Activated naive CD8-positive, alpha-beta T cell treated with anti-CD3 and anti-CD28 coated beads, Interleukin-2, amount 10 ng/mL, durations not matched to agents 7 days and 5 days (primary cell): ENCODE results near the gene SEC61A2. TPM values are rescaled to one million over a fixed set of nuclear protein-coding genes. Genes with fewer than 3 reads are reported as not detected.
"Not testable (repeated sequence)": the region's sequence is repeated elsewhere in the genome, so short reads cannot be mapped to it uniquely, and the experiment has no call there.

Experiments
- ATAC-seq: fragments of 150-1000 bp; cut with Tn5 transposase; one replicate; pipeline ENCODE4 v1.10.0; 2021; ENCODE audit warnings: low read depth, moderate library complexity
- POLR2A ChIA-PET: fragments of 350-600 bp; sonication (Branson Sonifier 250); formaldehyde crosslinking; loops from one replicate; lab custom pipeline; 2021; ENCODE audit warnings: antibody characterized with exemption; lab: Charles Lee
- DNase-seq: peaks from one replicate; pipeline ENCODE4 v3.0.0; 2021
- H3K27ac Mint-ChIP-seq: one replicate; pipeline ENCODE4 v1.8.0; 2022; ENCODE audit warnings: mild to moderate bottlenecking, mixed read lengths
- H3K27me3 Mint-ChIP-seq: one replicate; pipeline ENCODE4 v1.8.0; 2022; ENCODE audit warnings: mild to moderate bottlenecking, moderate library complexity, mixed read lengths
- H3K36me3 Mint-ChIP-seq: one replicate; pipeline ENCODE4 v1.8.0; 2021; ENCODE audit warnings: mild to moderate bottlenecking, mixed read lengths
- H3K4me1 Mint-ChIP-seq: one replicate; pipeline ENCODE4 v1.8.0; 2021; ENCODE audit warnings: mixed read lengths
- H3K4me3 Mint-ChIP-seq: one replicate; pipeline ENCODE4 v1.8.0; 2022; ENCODE audit warnings: mild to moderate bottlenecking, moderate library complexity, mixed read lengths
- H3K9me3 Mint-ChIP-seq: one replicate; pipeline ENCODE4 v1.8.0; 2021; ENCODE audit warnings: mixed read lengths
- total RNA-seq, 2 experiments: library from RNA; stranded (reverse); gene quantifications; one replicate each; pipeline ENCODE4 v1.2.3, GENCODE V29; 2021

SEC61A2 gene
- total RNA-seq, 2 experiments from 2014 or later = 13.2 to 14.5 TPM

- peaks cover 2% of the 10 kb centered on the region for H3K4me1 Mint-ChIP-seq
- peaks cover 16% of the 10 kb centered on the region for H3K36me3 Mint-ChIP-seq
- H3K4me3 Mint-ChIP-seq = no peak overlapping the region
- no peak overlapping the region for H3K27ac Mint-ChIP-seq
- no peak for DNase-seq
- ATAC-seq = no peak
- no peaks in the 10 kb centered on the region for H3K27me3 Mint-ChIP-seq
- POLR2A ChIA-PET = no interaction called here
- no peaks in the 10 kb centered on the region for H3K9me3 Mint-ChIP-seq
Observed at GRCh38 chr10:12165999-12166775, 36.7 kb downstream of the SEC61A2 start.

GRCh38 chr10:12171512-12171911 is 42.0 kb downstream of the SEC61A2 start:
- H3K4me1 Mint-ChIP-seq, H3K4me3 Mint-ChIP-seq, DNase-seq, ATAC-seq, POLR2A ChIA-PET, H3K27me3 Mint-ChIP-seq, H3K27ac Mint-ChIP-seq, H3K9me3 Mint-ChIP-seq: not testable (repeated sequence)
- peaks cover 19% of the 10 kb centered on the region for H3K36me3 Mint-ChIP-seq

GRCh38 chr10:12177642-12178041 is 48.2 kb downstream of the SEC61A2 start:
- Mint-ChIP-seq H3K4me3 (no peak overlapping the region), H3K36me3 (peaks cover 20% of the 10 kb centered on the region), H3K4me1 (peaks cover 16% of the 10 kb centered on the region), H3K27ac (no peak overlapping the region), H3K9me3 (no peaks in the 10 kb centered on the region), H3K27me3 (no peaks in the 10 kb centered on the region)
- ATAC-seq = no peak
- POLR2A ChIA-PET = no interaction called here
- no peak for DNase-seq

GRCh38 chr10:12179606-12180170 is 50.2 kb downstream of the SEC61A2 start:
- H3K36me3 Mint-ChIP-seq = peaks cover 19% of the 10 kb centered on the region
- POLR2A ChIA-PET = interaction anchor here (2.2 kb wide), 1 partner anchor 16 kb away, joined by 8 read pairs; the partner anchor contains the start of genes CDC123 and NUDT5
- no peaks in the 10 kb centered on the region for H3K9me3 Mint-ChIP-seq
- ATAC-seq (no peak), DNase-seq (no peak)
- H3K4me3 Mint-ChIP-seq = no peak overlapping the region
- H3K4me1 Mint-ChIP-seq = peaks cover 16% of the 10 kb centered on the region
- H3K27me3 Mint-ChIP-seq = no peaks in the 10 kb centered on the region
- H3K27ac Mint-ChIP-seq = peak overlapping the region; percentile 61

GRCh38 chr10:12180221-12180974 is 50.9 kb downstream of the SEC61A2 start:
- Mint-ChIP-seq H3K36me3 (peaks cover 23% of the 10 kb centered on the region), H3K27me3 (no peaks in the 10 kb centered on the region), H3K4me1 (peaks cover 18% of the 10 kb centered on the region), H3K27ac (peak overlapping the region; percentile 91), H3K4me3 (no peak overlapping the region), H3K9me3 (no peaks in the 10 kb centered on the region)
- ATAC-seq = no peak
- no peak for DNase-seq
- POLR2A ChIA-PET = interaction anchor here (2.2 kb wide), 1 partner anchor 15 kb away, joined by 8 read pairs; the partner anchor contains the start of genes CDC123 and NUDT5

GRCh38 chr10:12181065-12181775 is 51.7 kb downstream of the SEC61A2 start:
- Mint-ChIP-seq H3K4me3 (peak overlapping the region; percentile 63), H3K9me3 (no peaks in the 10 kb centered on the region), H3K4me1 (peaks cover 23% of the 10 kb centered on the region)

GRCh38 chr10:12184165-12184564 is 54.7 kb downstream of the SEC61A2 start:
- H3K9me3 Mint-ChIP-seq = no peaks in the 10 kb centered on the region
- DNase-seq (no peak), ATAC-seq (no peak)
- no peak overlapping the region for H3K4me3 Mint-ChIP-seq
- POLR2A ChIA-PET = no interaction called here
- peaks cover 31% of the 10 kb centered on the region for H3K36me3 Mint-ChIP-seq
- H3K27me3 Mint-ChIP-seq = no peaks in the 10 kb centered on the region
- no peak overlapping the region for H3K27ac Mint-ChIP-seq
- peaks cover 30% of the 10 kb centered on the region for H3K4me1 Mint-ChIP-seq

More at GRCh38 chr10:12181065-12181775, 51.7 kb downstream of the SEC61A2 start:
- Mint-ChIP-seq H3K36me3 (peaks cover 24% of the 10 kb centered on the region), H3K27me3 (no peaks in the 10 kb centered on the region), H3K27ac (peak overlapping the region; percentile 91)
- DNase-seq (peak; percentile 64), ATAC-seq (peak; percentile 100)
- POLR2A ChIA-PET = interaction anchor here (1.0 kb wide), 1 partner anchor 14 kb away, joined by 3 read pairs; the partner anchor contains the start of genes CDC123 and NUDT5

- H3K4me3 Mint-ChIP-seq = no peak overlapping the region
- no peak for DNase-seq
- peaks cover 25% of the 10 kb centered on the region for H3K4me1 Mint-ChIP-seq
- POLR2A ChIA-PET = no interaction called here
- H3K27me3 Mint-ChIP-seq = no peaks in the 10 kb centered on the region
- no peaks in the 10 kb centered on the region for H3K9me3 Mint-ChIP-seq
- H3K36me3 Mint-ChIP-seq = peaks cover 33% of the 10 kb centered on the region
- no peak for ATAC-seq
- H3K27ac Mint-ChIP-seq = peak overlapping the region; percentile 63
Observed at GRCh38 chr10:12186323-12186722, 56.8 kb downstream of the SEC61A2 start.

- H3K27me3 Mint-ChIP-seq = no peaks in the 10 kb centered on the region
- H3K27ac Mint-ChIP-seq = peak overlapping the region; percentile 60
- H3K9me3 Mint-ChIP-seq = no peaks in the 10 kb centered on the region
- H3K4me1 Mint-ChIP-seq = peaks cover 28% of the 10 kb centered on the region
- ATAC-seq (no peak), DNase-seq (no peak)
- POLR2A ChIA-PET = no interaction called here
- peaks cover 25% of the 10 kb centered on the region for H3K36me3 Mint-ChIP-seq
- no peak overlapping the region for H3K4me3 Mint-ChIP-seq
Observed at GRCh38 chr10:12187321-12187905, 57.9 kb downstream of the SEC61A2 start.

GRCh38 chr10:12188656-12189055 is 59.2 kb downstream of the SEC61A2 start:
- peaks cover 22% of the 10 kb centered on the region for H3K36me3 Mint-ChIP-seq
- no peaks in the 10 kb centered on the region for H3K9me3 Mint-ChIP-seq
- DNase-seq = no peak
- POLR2A ChIA-PET = no interaction called here
- H3K4me3 Mint-ChIP-seq = no peak overlapping the region
- H3K27ac Mint-ChIP-seq = no peak overlapping the region
- no peaks in the 10 kb centered on the region for H3K27me3 Mint-ChIP-seq
- peaks cover 34% of the 10 kb centered on the region for H3K4me1 Mint-ChIP-seq
- ATAC-seq = no peak

- ATAC-seq (no peak), DNase-seq (no peak)
- H3K36me3 Mint-ChIP-seq = peaks cover 21% of the 10 kb centered on the region
- no peaks in the 10 kb centered on the region for H3K9me3 Mint-ChIP-seq
- POLR2A ChIA-PET = no interaction called here
- H3K27ac Mint-ChIP-seq = no peak overlapping the region
- H3K27me3 Mint-ChIP-seq = no peaks in the 10 kb centered on the region
- H3K4me1 Mint-ChIP-seq = peaks cover 40% of the 10 kb centered on the region
- H3K4me3 Mint-ChIP-seq = no peak overlapping the region
Observed at GRCh38 chr10:12189426-12189825, 59.9 kb downstream of the SEC61A2 start.

- Mint-ChIP-seq H3K4me3 (no peak overlapping the region), H3K36me3 (peaks cover 16% of the 10 kb centered on the region), H3K4me1 (peaks cover 35% of the 10 kb centered on the region), H3K27ac (peak overlapping the region; percentile 13), H3K27me3 (no peaks in the 10 kb centered on the region), H3K9me3 (no peaks in the 10 kb centered on the region)
- DNase-seq (no peak), ATAC-seq (no peak)
- POLR2A ChIA-PET = no interaction called here
Observed at GRCh38 chr10:12191715-12192114, 62.2 kb downstream of the SEC61A2 start.
